Transverse colon (tissue), 4 donors: ENCODE results near the gene IKBKG. TPM values are rescaled to one million over a fixed set of nuclear protein-coding genes. Genes with fewer than 3 reads are reported as not detected.
"Not testable (repeated sequence)": the region's sequence is repeated elsewhere in the genome, so short reads cannot be mapped to it uniquely, and the experiment has no call there.

Experiments
- DNase-seq: peaks from one replicate; pipeline ENCODE4 v3.0.0-alpha.2; 2019
- H3K27ac ChIP-seq, 4 donors: fragments of 200-600 bp; sonication (generic); 2 replicates each; pipeline ENCODE4 v1.5.1; 2016 to 2018; ENCODE audit warnings: inconsistent platforms in 4 of 4
- H3K27me3 ChIP-seq: fragments of 200-600 bp; sonication (generic); 2 replicates; pipeline ENCODE4 v1.5.1; 2017; ENCODE audit warnings: inconsistent platforms
- H3K36me3 ChIP-seq, 4 donors: fragments of 200-600 bp; sonication (generic); 2 replicates each; pipeline ENCODE4 v1.5.1; 2017 to 2019; ENCODE audit warnings: inconsistent platforms in 4 of 4
- H3K4me1 ChIP-seq, 4 donors: fragments of 200-600 bp; sonication (generic); 2 replicates each; pipeline ENCODE4 v1.5.1; 2017 to 2020; ENCODE audit warnings: inconsistent platforms in 4 of 4
- H3K4me3 ChIP-seq, 4 donors: fragments of 200-600 bp; sonication (generic); 1 replicate in 1 of 4; 2 replicates in 3 of 4; pipeline versions ENCODE4 v1.5.1 to v1.6.1; 2017 to 2019; ENCODE audit warnings: inconsistent platforms in 4 of 4
- H3K9me3 ChIP-seq, 2 donors: fragments of 200-600 bp; sonication (generic); 2 replicates each; pipeline ENCODE4 v1.5.1; 2017 to 2019; ENCODE audit warnings: inconsistent platforms in 2 of 2
- CTCF ChIP-seq, 5 experiments: fragments of 200-600 bp in 3 of 5; fragments of 450-650 bp in 2 of 5; sonication (generic) in 3 of 5; IDR thresholded peaks; 1 replicate in 2 of 5; 2 replicates in 3 of 5; pipeline ENCODE4 v1.5.1; 2016 to 2017; ENCODE audit warnings: antibody characterized with exemption in 5 of 5, inconsistent platforms in 3 of 5, mild to moderate bottlenecking in 2 of 5, moderate library complexity in 1 of 5
- EP300 ChIP-seq: sonication (generic); formaldehyde crosslinking; IDR thresholded peaks from one replicate; pipeline ENCODE4 v1.6.1; 2017; ENCODE audit warnings: antibody characterized with exemption, low read depth
- POLR2A ChIP-seq: fragments of 450-650 bp; IDR thresholded peaks from one replicate; pipeline ENCODE4 v1.6.1; 2016; ENCODE audit warnings: antibody characterized with exemption, mild to moderate bottlenecking, moderate library complexity
- POLR2AphosphoS5 ChIP-seq, 3 donors: sonication (generic); formaldehyde crosslinking; IDR thresholded peaks; one replicate each; pipeline ENCODE4 v1.6.1; 2016; ENCODE audit warnings: antibody characterized with exemption in 3 of 3
- WGBS, 2 donors: methylation state at CpG; one replicate each; pipeline ENCODE4 v1.1.5; 2018; ENCODE audit warnings: low coverage in 1 of 2; 5-methylcytosine and 5-hydroxymethylcytosine counted together
- in situ Hi-C, 4 donors: fragments of 200-750 bp; cut with MboI; loops; one replicate each; pipeline versions ENCODE4 v1.15.0 to v1.15.1; 2017; ENCODE audit warnings: low sequenced_read_pairs in 3 of 4, low pct_ligation_motif_present in 1 of 4, low pct_unique_long_range_greater_than_20kb in 1 of 4
- intact Hi-C: fragments of 100-400 bp; cut with DNase I; formaldehyde crosslinking; loops from one replicate; pipeline ENCODE4 v1.15.1; 2023; ENCODE audit warnings: low total_unique reads
- total RNA-seq, 4 donors: library from RNA; depleted of rRNA; stranded (reverse); fragments of >200 nt; gene quantifications; one replicate each; pipeline ENCODE4 v1.1.0, GENCODE V29; 2016

IKBKG gene
- total RNA-seq, 4 donors from 2014 or later: 12.2 to 61.1 (median 25.1) TPM

GRCh38 chrX:154535892-154536291 is 11.5 kb upstream of the IKBKG start:
- Histone ChIP-seq H3K4me1 (peaks cover 0 to 5% (median 3%) of the 10 kb centered on the region in 4 donors), H3K9me3 (no peaks in the 10 kb centered on the region), H3K27ac (no peak overlapping the region), H3K36me3 (no peaks in the 10 kb centered on the region), H3K4me3 (no peak overlapping the region), H3K27me3 (no peaks in the 10 kb centered on the region)
- TF ChIP-seq POLR2A (no peak), CTCF (IDR thresholded peaks at IDR 0.05) (no peak), EP300 (no peak), POLR2AphosphoS5 (IDR thresholded peaks at IDR 0.05) (no peak)
- 85% methylated on average over 9 of the region's 9 CpGs; no CpG with 5 or more reads in 1 of the 2 donors for WGBS, 2 donors
- DNase-seq: no peak
- intact Hi-C loops (no loop called here), in situ Hi-C loops (loop anchor here in 3 of 4 donors (25.0 kb wide), 3 partner anchors 124 to 1574 kb away; partner anchors contain the start of genes DNASE1L1 (in 3 of the 3), TAFAZZIN (in 3 of the 3), HCFC1 (in 1 of the 3) and TMEM187 (in 1 of the 3))

DNA sequence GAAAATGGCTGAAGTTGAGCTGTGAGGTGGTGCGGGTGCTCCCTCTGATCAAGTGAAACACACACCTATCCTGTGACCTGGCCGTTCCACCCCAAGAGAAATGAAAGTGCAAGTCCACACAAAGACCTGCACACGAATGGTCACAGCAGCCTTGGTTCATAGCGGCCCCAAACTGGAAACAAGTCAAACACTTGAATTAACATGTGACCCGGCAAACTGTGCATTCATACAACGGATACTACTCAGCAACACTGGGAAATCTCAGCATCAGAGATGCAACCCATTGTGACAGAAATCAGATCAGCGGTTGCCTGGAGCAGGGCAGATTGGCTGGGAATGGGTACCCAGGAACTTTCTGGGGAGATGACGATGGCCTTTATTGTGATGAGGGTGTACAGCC is 8.3 kb upstream of the IKBKG start:
- no peaks in the 10 kb centered on the region for H3K9me3 ChIP-seq
- no peak for TF ChIP-seq EP300
- no peak overlapping the region for H3K4me3 ChIP-seq
- H3K27ac ChIP-seq: no peak overlapping the region
- intact Hi-C loops (no loop called here), in situ Hi-C loops (loop anchor here in 3 of 4 donors (25.0 kb wide), 3 partner anchors 127 to 1577 kb away; partner anchors contain the start of genes DNASE1L1 (in 3 of the 3), TAFAZZIN (in 3 of the 3), HCFC1 (in 1 of the 3) and TMEM187 (in 1 of the 3))
- DNase-seq: no peak
- no peaks in the 10 kb centered on the region for H3K27me3 ChIP-seq
- H3K4me1 ChIP-seq: peaks cover 0 to 14% (median 3%) of the 10 kb centered on the region in 4 donors
- 86% methylated on average over 8 of the region's 8 CpGs; no CpG with 5 or more reads in 1 of the 2 donors for WGBS, 2 donors
- H3K36me3 ChIP-seq: no peaks in the 10 kb centered on the region

- DNase-seq, H3K4me3 ChIP-seq, H3K27ac ChIP-seq, H3K27me3 ChIP-seq, H3K9me3 ChIP-seq, H3K4me1 ChIP-seq, intact Hi-C loops, H3K36me3 ChIP-seq: not testable (repeated sequence)
- in situ Hi-C loops: loop anchor here in 3 of 4 donors (25.0 kb wide), 3 partner anchors 128 to 1578 kb away; partner anchors contain the start of genes DNASE1L1 (in 3 of the 3), TAFAZZIN (in 3 of the 3), HCFC1 (in 1 of the 3) and TMEM187 (in 1 of the 3)
- WGBS, 2 donors: 60 to 79% methylated on average over 1 to 7 of the region's 7 CpGs
Observed at GRCh38 chrX:154540365-154540764, 7.1 kb upstream of the IKBKG start.

- Histone ChIP-seq H3K4me1 (peaks cover 0 to 13% (median 2%) of the 10 kb centered on the region in 4 donors), H3K4me3 (no peak overlapping the region), H3K27ac (peak overlapping the region in 3 of 4 donors; percentile 60 to 69 (median 67)), H3K36me3 (no peaks in the 10 kb centered on the region), H3K27me3 (no peaks in the 10 kb centered on the region), H3K9me3 (no peaks in the 10 kb centered on the region)
- in situ Hi-C loops (loop anchor here in 3 of 4 donors (25.0 kb wide), 3 partner anchors 129 to 1579 kb away; partner anchors contain the start of genes DNASE1L1 (in 3 of the 3), TAFAZZIN (in 3 of the 3), HCFC1 (in 1 of the 3) and TMEM187 (in 1 of the 3)), intact Hi-C loops (no loop called here)
- DNase-seq: no peak
- 85% methylated on average over 19 of the region's 19 CpGs; no CpG with 5 or more reads in 1 of the 2 donors for WGBS, 2 donors
- TF ChIP-seq CTCF (IDR thresholded peaks at IDR 0.05): no peak
- no peak for TF ChIP-seq EP300
- no peak for TF ChIP-seq POLR2A
- no peak for TF ChIP-seq POLR2AphosphoS5 (IDR thresholded peaks at IDR 0.05)
Observed at GRCh38 chrX:154540897-154541535, 6.4 kb upstream of the IKBKG start.

- WGBS, 2 donors: 76% methylated on average over 5 of the region's 5 CpGs; no CpG with 5 or more reads in 1 of the 2 donors
- H3K4me3 ChIP-seq: no peak overlapping the region
- H3K27me3 ChIP-seq: no peaks in the 10 kb centered on the region
- intact Hi-C loops: no loop called here
- in situ Hi-C loops: loop anchor here in 3 of 4 donors (25.0 kb wide), 3 partner anchors 129 to 1579 kb away; partner anchors contain the start of genes DNASE1L1 (in 3 of the 3), TAFAZZIN (in 3 of the 3), HCFC1 (in 1 of the 3) and TMEM187 (in 1 of the 3)
- TF ChIP-seq POLR2AphosphoS5 (IDR thresholded peaks at IDR 0.05) (no peak), CTCF (IDR thresholded peaks at IDR 0.05) (no peak), POLR2A (no peak), EP300 (no peak)
- peak overlapping the region; percentile 39 to 69 (median 64) for H3K27ac ChIP-seq
- peaks cover 0 to 14% (median 4%) of the 10 kb centered on the region in 4 donors for H3K4me1 ChIP-seq
- no peaks in the 10 kb centered on the region for H3K9me3 ChIP-seq
- no peak for DNase-seq
- H3K36me3 ChIP-seq: no peaks in the 10 kb centered on the region
Observed at GRCh38 chrX:154541589-154541895, 5.9 kb upstream of the IKBKG start.
